ENCODE data around the gene EPHA4. TPM values are rescaled to one million over a fixed set of nuclear protein-coding genes. Genes with fewer than 3 reads are reported as not detected.

Gene EPHA4
- polyA plus RNA-seq, 1 of the 3 experiments (the other 2 are of a cell fraction): 0.90 TPM

GRCh38 chr2:221450280-221450679 lies 121.8 kb downstream of the EPHA4 start (continued):
- TF ChIP-seq PBX3 (IDR thresholded peaks at IDR 0.05): no peak
- TF ChIP-seq ELF1 (IDR thresholded peaks at IDR 0.05): no peak
- TF ChIP-seq RAD21 (IDR thresholded peaks at IDR 0.05; ENCODE audit: low read length): no peak
- no peak for TF ChIP-seq RCOR1 (IDR thresholded peaks at IDR 0.05; ENCODE audit: low read length)

GRCh38 chr2:221449406-221449805 lies 122.7 kb downstream of the EPHA4 start:
- 7% methylated on average over 4 of the region's 4 CpGs for WGBS (ENCODE audit: low lambda C conversion rate)
- CTCF ChIA-PET: no interaction called here
- POLR2A ChIA-PET: no interaction called here

More at GRCh38 chr2:221449406-221449805, 122.7 kb downstream of the EPHA4 start:
- Histone ChIP-seq H3K27me3 (ENCODE audit: insufficient read depth) (no peaks in the 10 kb centered on the region), H2AFZ (ENCODE audit: low read depth) (no peak overlapping the region), H3F3A (replicated peaks; ENCODE audit: insufficient read depth) (peaks cover 5% of the 10 kb centered on the region), H3K9me3 (no peaks in the 10 kb centered on the region), H3K4me3 (ENCODE audit: low read depth in 2 of 2, low read length in 1 of 2) (no peak overlapping the region), H3K79me2 (ENCODE audit: insufficient read depth) (no peaks in the 10 kb centered on the region), H3K9me2 (no peaks in the 10 kb centered on the region), H3K27ac (ENCODE audit: low read depth in 2 of 2, low read length in 1 of 2) (no peak overlapping the region), H4K20me1 (ENCODE audit: insufficient read depth) (no peaks in the 10 kb centered on the region), H3K36me3 (replicated peaks in 1 of 2; ENCODE audit: control insufficient read depth in 1 of 2, insufficient read depth in 2 of 2, low read length in 1 of 2) (no peaks in the 10 kb centered on the region), H3K4me2 (no peak overlapping the region), H3K9ac (no peak overlapping the region), H3K4me1 (ENCODE audit: control insufficient read depth in 1 of 2, insufficient read depth in 2 of 2, low read depth in 1 of 2, low read length in 1 of 2) (no peaks in the 10 kb centered on the region)
- DNase-seq: no peak
- no peak for TF ChIP-seq PBX3 (IDR thresholded peaks at IDR 0.05)
- TF ChIP-seq ZBTB33 (IDR thresholded peaks at IDR 0.05; ENCODE audit: borderline replicate concordance, low read depth): no peak
- TF ChIP-seq RFX5 (IDR thresholded peaks at IDR 0.05; ENCODE audit: low read length): no peak
- TF ChIP-seq SIN3A (IDR thresholded peaks at IDR 0.05; ENCODE audit: borderline replicate concordance, low read depth, low read length): no peak
- TF ChIP-seq EP300 (IDR thresholded peaks at IDR 0.05; ENCODE audit: borderline replicate concordance in 1 of 2, low read depth in 1 of 2, low read length in 1 of 2): no peak
- TF ChIP-seq FOXJ3 (CRISPR knock-in tag; IDR thresholded peaks at IDR 0.05): no peak
